ENCODE data around the gene SPRY4. TPM values are rescaled to one million over a fixed set of nuclear protein-coding genes. Genes with fewer than 3 reads are reported as not detected.

Gene SPRY4
- total RNA-seq, 1 experiment from 2014 or later, result 35.5 TPM

GRCh38 chr5:142263346-142263745, 61.5 kb downstream of the SPRY4 start:
- TF ChIP-seq, protein P1, sequence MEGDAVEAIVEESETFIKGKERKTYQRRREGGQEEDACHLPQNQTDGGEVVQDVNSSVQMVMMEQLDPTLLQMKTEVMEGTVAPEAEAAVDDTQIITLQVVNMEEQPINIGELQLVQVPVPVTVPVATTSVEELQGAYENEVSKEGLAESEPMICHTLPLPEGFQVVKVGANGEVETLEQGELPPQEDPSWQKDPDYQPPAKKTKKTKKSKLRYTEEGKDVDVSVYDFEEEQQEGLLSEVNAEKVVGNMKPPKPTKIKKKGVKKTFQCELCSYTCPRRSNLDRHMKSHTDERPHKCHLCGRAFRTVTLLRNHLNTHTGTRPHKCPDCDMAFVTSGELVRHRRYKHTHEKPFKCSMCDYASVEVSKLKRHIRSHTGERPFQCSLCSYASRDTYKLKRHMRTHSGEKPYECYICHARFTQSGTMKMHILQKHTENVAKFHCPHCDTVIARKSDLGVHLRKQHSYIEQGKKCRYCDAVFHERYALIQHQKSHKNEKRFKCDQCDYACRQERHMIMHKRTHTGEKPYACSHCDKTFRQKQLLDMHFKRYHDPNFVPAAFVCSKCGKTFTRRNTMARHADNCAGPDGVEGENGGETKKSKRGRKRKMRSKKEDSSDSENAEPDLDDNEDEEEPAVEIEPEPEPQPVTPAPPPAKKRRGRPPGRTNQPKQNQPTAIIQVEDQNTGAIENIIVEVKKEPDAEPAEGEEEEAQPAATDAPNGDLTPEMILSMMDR (conservative IDR thresholded peaks at IDR 0.05; ENCODE audit: low read depth, low read length), result no peak
- no peak for TF ChIP-seq EZH2 (IDR thresholded peaks at IDR 0.05; ENCODE audit: borderline replicate concordance, low read depth, low read length, poor library complexity, severe bottlenecking)
- H3K9me3 ChIP-seq (ENCODE audit: low read depth, low read length, poor library complexity, severe bottlenecking), result no peaks in the 10 kb centered on the region
- POLR2A ChIA-PET (ENCODE audit: low non-redundant PET), result interaction anchor here (0.6 kb wide), 1 partner anchor 72 kb away, joined by 14 read pairs; no protein-coding TSS in a partner anchor
- no peak overlapping the region for H3K4me3 ChIP-seq (ENCODE audit: low read depth, low read length, poor library complexity, severe bottlenecking)
- H3K27me3 ChIP-seq (replicated peaks; ENCODE audit: insufficient read depth, low read depth, low read length, poor library complexity), result no peaks in the 10 kb centered on the region
- H3K27ac ChIP-seq (ENCODE audit: low read depth, low read length, poor library complexity, severe bottlenecking), result no peak overlapping the region
- no peaks in the 10 kb centered on the region for H3K36me3 ChIP-seq (ENCODE audit: insufficient read depth, low read length, poor library complexity, severe bottlenecking)
- intact Hi-C loops (cut with micrococcal nuclease; ENCODE audit: unreplicated experiment), result no loop called here
- DNase-seq (ENCODE audit: low spot score), result no peak
- no TSS peak for BruUV-seq (replicated peaks)
- CTCF ChIA-PET, result no interaction called here
- H3K4me1 ChIP-seq (ENCODE audit: insufficient read depth, low read length, poor library complexity, severe bottlenecking), result no peaks in the 10 kb centered on the region

GRCh38 chr5:142262683-142263082, 62.1 kb downstream of the SPRY4 start:
- H3K36me3 ChIP-seq (ENCODE audit: insufficient read depth, low read length, poor library complexity, severe bottlenecking), result no peaks in the 10 kb centered on the region
- ChIA-PET CTCF (no interaction called here), POLR2A (ENCODE audit: low non-redundant PET) (no interaction called here)
- intact Hi-C loops (cut with micrococcal nuclease; ENCODE audit: unreplicated experiment), result no loop called here
- DNase-seq (ENCODE audit: low spot score), result no peak
- no TSS peak for BruUV-seq (replicated peaks)
- H3K27ac ChIP-seq (ENCODE audit: low read depth, low read length, poor library complexity, severe bottlenecking), result no peak overlapping the region
- no peaks in the 10 kb centered on the region for H3K4me1 ChIP-seq (ENCODE audit: insufficient read depth, low read length, poor library complexity, severe bottlenecking)
- no peaks in the 10 kb centered on the region for H3K9me3 ChIP-seq (ENCODE audit: low read depth, low read length, poor library complexity, severe bottlenecking)
- no peak overlapping the region for H3K4me3 ChIP-seq (ENCODE audit: low read depth, low read length, poor library complexity, severe bottlenecking)
- TF ChIP-seq EZH2 (IDR thresholded peaks at IDR 0.05; ENCODE audit: borderline replicate concordance, low read depth, low read length, poor library complexity, severe bottlenecking), result no peak
- TF ChIP-seq, protein P1 (conservative IDR thresholded peaks at IDR 0.05; ENCODE audit: low read depth, low read length), result no peak
- H3K27me3 ChIP-seq (replicated peaks; ENCODE audit: insufficient read depth, low read depth, low read length, poor library complexity), result no peaks in the 10 kb centered on the region

Other genes starting within 250 kb of the SPRY4 start
- gene NDFIP1, start 216.2 kb downstream of the SPRY4 start, total RNA-seq (2021), result 47.6 and 49.3 TPM in 2 replicates